Measurements from ENCODE around the gene PYGM. TPM values are rescaled to one million over a fixed set of nuclear protein-coding genes. Genes with fewer than 3 reads are reported as not detected.

Gene PYGM
- total RNA-seq, 2 donors from 2014 or later, result 31.3 to 48.6 TPM

GRCh38 chr11:64744544-64745188 lies 15.1 kb downstream of the PYGM start:
- ATAC-seq, result no peak
- intact Hi-C loops (cut with DNase I), result no loop called here
- DNase-seq, result peak; percentile 36

DNA sequence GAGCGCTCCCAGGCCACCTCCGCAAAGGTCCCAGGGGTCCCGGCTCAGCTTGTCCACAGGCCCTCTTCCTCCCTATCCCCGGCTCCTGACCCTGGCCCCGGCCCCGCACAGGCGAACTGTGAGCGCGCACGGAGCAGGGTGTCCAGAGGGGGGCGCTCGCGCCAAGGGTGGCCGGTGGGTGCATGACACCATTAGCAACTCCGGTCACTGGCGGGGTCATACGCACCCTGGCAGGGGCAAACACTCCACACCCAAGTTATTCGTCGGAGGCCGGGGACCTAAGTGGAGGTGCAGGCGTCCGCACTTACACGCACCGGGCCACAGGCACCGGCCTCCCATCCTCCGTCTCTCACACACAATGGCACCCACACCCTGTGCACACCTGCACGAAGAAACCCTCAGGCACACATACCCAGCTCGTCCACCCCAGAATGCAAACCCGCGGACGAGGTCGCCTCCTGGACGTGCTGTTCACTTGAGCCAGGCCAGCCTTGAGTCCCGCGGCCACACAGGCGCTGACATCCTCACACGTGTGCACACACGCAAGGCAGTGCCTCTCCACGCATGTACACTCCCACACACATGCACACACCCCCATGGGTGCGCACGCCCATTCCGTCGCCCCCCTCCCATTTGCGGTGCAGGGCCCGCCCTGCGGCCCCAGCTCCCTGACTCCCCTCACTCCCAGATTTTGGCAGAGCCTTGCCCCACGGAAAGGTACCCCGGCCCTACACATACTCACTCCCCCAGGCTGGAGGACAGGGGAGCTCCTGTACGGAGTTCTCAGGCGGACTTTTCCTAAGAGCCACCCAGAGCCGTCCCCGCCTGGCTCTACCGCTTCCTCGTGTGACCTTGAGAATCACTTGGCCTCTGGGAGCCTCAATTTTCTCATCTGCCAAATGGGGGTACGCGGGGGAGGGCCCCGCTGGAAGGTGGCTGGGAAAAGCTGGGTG lies 15.9 kb downstream of the PYGM start, which contains the start of gene RASGRP2:
TSS of gene RASGRP2 (minus strand) at position 552 of the 953 bp plus-strand sequence. CDS start 1,276 bp downstream, outside the sequence.
- intact Hi-C loops (cut with DNase I), result no loop called here
- ATAC-seq (peak; percentile 38 to 42), DNase-seq (peak; percentile 84)

DNA sequence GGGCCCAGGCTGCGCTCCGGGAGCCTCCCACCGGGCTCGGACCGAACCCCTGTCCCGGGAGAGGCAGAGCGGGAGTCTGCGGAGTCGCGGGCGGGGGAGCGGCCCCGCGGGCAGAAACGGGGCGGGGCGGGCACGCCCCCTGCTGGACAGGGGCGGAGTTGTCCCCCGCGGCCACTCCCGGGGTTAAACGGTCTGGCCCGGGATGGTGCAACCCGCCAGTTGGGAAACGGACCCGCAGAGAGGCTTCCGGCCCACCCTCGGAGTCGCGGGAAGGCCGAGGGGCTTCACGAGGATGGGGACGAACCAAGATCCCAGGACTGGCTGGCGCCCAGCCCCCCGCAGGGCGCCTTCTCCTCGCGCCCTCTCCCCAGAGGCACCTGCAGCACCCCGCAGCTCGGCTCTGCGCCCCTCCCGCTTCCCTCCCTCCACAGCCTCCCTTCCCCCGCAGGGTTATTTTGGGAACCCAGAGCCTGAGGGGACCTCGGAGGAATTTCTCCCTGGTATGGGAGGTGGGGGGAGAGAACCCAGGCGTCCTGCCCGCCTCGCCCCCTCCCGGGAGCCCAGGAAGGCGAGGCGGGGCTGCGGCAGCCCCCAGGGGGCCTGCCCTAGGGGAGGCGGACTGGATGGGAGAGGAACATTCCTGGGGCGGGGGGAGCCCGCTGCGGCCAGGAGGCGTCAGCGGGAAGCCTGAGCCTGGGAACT lies 16.7 kb downstream of the PYGM start:
- DNase-seq, result peak; percentile 84
- intact Hi-C loops (cut with DNase I), result no loop called here

GRCh38 chr11:64742087-64742888 lies 17.5 kb downstream of the PYGM start:
- peak; percentile 61 for DNase-seq
- peak; percentile 2 to 3 for ATAC-seq
- intact Hi-C loops (cut with DNase I), result no loop called here

More for the DNA sequence above, 16.7 kb downstream of the PYGM start:
- peak; percentile 51 for ATAC-seq

GRCh38 chr11:64741375-64742086 lies 18.2 kb downstream of the PYGM start:
- intact Hi-C loops (cut with DNase I), result no loop called here
- DNase-seq (no peak), ATAC-seq (no peak)

DNA sequence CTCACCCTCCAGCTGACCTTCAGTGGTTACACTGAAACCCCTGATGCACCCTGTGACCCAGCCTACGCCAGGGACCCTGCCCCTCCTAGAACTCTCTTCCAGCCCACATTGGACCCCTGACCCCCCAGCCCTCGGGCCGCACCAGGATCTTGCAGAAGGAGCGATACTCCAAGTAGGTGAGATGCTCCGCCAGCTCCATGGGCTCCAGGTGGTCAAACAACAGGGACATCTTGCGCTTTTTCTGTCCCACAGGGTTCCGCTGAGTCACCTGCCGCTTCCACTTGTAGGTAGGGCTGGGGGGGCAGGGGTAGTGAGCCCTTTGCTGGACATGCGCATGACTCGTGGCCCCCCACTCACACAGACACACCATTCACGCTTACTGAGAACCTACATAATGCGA lies 19.9 kb downstream of the PYGM start:
- DNase-seq (no peak), ATAC-seq (no peak)
- intact Hi-C loops (cut with DNase I), result no loop called here

DNA sequence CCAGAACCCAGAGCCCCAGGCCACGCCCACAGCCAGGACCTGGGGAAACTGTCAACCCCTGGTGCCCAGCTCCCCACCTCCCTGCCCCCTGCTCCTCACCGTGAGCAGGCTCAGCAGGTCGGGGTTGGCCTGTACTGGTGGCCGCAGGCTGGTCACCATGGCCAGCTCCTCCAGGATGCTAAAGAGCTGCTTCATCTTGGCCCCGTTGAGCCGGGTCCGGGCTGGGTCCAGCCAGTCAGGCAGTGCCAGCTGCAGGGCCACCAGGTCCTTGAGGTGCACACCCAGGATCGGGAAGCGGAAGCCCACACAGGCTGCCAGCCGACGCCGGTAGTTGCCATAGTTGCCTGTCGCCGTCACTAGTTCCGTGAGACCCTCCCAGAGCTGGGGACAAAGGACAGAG lies 23.1 kb downstream of the PYGM start:
- intact Hi-C loops (cut with DNase I), result no loop called here
- no peak for DNase-seq
- no peak for ATAC-seq

GRCh38 chr11:64735725-64736259 lies 24.0 kb downstream of the PYGM start:
- ATAC-seq, result no peak
- no peak for DNase-seq
- intact Hi-C loops (cut with DNase I), result no loop called here

DNA sequence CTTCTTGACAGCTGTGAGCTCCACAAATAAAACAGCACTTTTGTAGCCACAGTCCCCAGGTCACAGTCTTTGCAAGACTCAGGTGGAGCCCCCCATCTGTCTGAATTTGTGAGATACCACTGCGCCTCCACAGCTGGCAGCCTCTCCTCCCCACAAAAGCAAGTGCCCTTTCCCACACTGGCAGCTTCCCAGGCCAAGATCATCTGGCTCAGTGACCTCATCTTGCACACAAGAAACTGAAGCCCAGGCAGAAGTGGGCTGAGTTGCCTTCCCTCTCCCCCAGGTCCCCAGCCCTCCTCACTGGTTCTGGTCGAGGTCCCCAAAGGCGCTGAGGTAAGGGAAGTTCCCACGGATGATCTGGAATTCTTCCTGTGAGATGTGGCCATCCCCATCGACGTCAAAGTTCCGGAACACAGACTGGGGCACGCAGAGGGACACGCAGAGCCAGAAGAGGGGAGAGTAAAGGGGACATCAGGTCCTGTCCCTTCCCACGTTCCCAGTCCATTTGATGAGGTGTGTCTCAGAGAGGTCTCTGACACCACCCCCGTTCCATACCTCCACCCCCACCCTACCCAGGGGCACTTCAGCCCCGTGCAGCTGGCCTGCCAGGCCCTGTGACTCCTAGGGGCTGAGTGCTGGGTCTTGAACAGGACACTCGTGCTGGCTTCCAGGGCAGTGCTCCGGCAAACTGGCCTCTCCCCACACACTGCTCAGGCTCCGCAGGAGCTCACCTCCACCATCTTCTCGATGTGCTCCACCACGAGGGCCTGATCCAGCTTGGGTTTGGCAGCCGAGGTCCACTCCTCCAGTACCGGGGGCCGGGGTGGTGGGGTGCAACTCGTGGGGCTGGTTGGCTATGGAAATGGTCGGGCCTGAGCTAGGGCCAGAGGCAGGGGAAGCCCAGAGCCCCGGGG lies 24.7 kb downstream of the PYGM start:
- intact Hi-C loops (cut with DNase I), result no loop called here
- ATAC-seq (no peak), DNase-seq (no peak)

DNA sequence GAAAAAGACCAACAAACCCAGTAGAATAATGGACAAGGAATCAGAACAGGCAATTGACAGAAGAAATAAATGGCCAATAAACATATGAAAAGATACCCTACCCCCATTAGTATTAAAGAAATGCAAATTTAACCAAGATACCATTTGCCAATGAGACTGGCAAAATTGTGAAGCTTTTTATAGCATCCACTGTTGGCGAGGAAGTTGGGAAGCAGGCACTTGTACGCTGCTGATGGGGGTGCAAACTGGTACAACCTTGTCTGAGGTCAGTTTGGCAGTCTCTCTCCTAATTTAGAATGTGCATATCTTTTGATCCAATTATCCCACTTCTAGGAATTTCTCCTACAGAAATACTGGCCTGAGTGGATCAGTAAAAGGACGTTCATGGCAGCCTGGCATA lies 28.2 kb downstream of the PYGM start:
- DNase-seq (no peak), ATAC-seq (no peak)
- intact Hi-C loops (cut with DNase I), result no loop called here

DNA sequence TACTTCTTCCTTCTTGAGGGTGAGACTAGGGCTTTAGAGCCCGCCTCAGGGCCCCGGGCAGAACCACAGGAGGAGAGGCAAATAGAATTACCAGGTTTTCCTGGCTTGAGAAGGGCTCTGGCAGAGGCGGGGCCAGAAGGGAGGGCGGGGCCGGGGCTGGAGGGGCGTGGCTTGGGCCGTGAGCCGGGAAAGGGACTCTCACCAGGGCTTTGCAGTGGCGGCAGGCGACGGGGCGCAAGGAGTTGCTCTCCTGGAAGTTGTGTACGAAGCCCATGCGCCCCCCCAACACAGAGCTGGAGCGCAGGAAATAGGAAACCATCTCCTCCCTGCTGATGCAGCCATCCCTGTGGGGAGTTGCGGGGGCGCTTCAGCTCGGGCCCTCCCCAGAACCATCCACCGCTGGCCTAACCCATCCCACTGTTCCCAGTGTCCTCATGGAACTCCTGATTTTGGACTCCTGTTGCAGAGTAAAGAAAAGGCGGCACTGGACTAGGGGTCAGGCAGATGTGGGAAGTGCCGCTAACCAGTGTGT lies 29.9 kb downstream of the PYGM start:
- peak in 1 of 2 donors; percentile 50 for ATAC-seq
- DNase-seq, result no peak
- intact Hi-C loops (cut with DNase I), result no loop called here

- ATAC-seq, result no peak
- intact Hi-C loops (cut with DNase I), result no loop called here
- no peak for DNase-seq
Measured at GRCh38 chr11:64728757-64729365, 30.9 kb downstream of the PYGM start.

DNA sequence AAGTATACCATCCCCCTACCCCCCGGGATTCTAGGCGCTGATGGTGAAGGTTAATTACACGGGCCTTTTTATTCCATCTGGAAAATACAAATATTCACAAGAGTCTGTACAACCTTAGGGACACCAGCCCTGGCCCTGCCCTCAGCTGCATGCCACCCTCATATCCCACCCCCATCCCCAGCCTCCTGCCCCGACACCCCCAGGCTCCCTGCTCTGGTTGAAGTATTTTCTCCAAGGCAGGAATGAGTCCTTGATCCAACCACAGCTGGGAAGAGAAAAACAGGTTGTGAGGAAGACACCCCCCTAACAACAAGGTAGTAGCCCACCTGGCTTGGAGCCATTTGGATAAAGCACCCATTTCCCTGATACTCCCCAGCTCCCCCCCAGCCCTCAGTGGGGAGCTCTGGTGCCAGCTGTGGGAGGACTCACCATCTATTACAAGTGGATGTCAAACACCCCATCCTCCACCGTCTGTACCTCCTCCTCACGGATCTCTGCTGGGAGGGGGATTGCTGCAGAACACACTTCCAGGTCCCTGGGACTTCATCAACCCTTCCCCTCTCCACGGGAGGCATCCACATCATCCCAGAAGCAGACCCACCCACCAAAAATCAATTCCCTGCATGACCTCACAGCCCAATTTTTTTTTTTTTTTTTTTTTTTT lies 32.8 kb downstream of the PYGM start:
- no peak for ATAC-seq
- intact Hi-C loops (cut with DNase I), result no loop called here
- DNase-seq, result no peak

DNA sequence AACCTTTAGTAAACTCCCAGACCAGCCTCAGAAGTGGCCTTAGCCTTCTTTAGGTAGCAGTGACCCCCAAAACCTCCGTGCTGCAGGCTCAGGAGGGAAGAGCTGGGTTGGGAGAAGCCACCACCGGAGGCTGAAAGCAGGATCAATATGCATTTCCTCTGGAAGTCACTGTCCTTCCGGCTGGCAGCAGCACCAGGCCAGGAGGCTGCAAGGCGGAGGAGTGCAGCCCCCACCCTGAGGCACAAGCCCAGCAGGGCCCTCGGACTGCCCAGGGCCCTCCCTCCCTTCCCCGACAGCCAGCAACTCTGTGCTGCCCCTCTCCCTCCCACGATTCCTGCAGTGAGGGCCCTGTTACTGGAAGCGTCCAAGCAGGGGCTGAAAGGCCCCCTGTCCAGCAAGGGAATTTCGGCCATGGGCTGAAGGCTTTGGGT lies 33.5 kb downstream of the PYGM start:
- DNase-seq (no peak), ATAC-seq (no peak)
- intact Hi-C loops (cut with DNase I), result no loop called here

GRCh38 chr11:64724863-64725532 lies 34.8 kb downstream of the PYGM start:
- DNase-seq, result no peak
- intact Hi-C loops (cut with DNase I), result loop anchor here (5.0 kb wide), 1 partner anchor 38 kb away; no protein-coding TSS in a partner anchor

More at GRCh38 chr11:64724863-64725532, 34.8 kb downstream of the PYGM start:
- no peak for ATAC-seq

Data from left cardiac atrium (tissue), 4 donors.